Measurements from ENCODE around the gene CDH13.

Gene CDH13

GRCh38 chr16:82639666-82640336 is 13.0 kb downstream of the CDH13 start:
- Histone ChIP-seq H3K27me3 (ENCODE audit: control insufficient read depth in 1 of 2, insufficient read depth in 2 of 2, low read length in 2 of 2) (no peaks in the 10 kb centered on the region), H3K9ac (ENCODE audit: low read length) (no peak overlapping the region), H3K27ac (ENCODE audit: low read depth, low read length) (no peak overlapping the region), H3K4me3 (ENCODE audit: low read depth in 1 of 2, low read length in 2 of 2) (no peak overlapping the region), H3K36me3 (ENCODE audit: insufficient read depth, low read length) (no peaks in the 10 kb centered on the region), H3K4me1 (ENCODE audit: insufficient read depth, low read length) (no peaks in the 10 kb centered on the region), H3K9me3 (ENCODE audit: low read length) (no peaks in the 10 kb centered on the region)

GRCh38 chr16:82641336-82641984 is 14.7 kb downstream of the CDH13 start:
- Histone ChIP-seq H3K4me3 (ENCODE audit: low read depth in 1 of 2, low read length in 2 of 2) (no peak overlapping the region), H3K36me3 (ENCODE audit: insufficient read depth, low read length) (no peaks in the 10 kb centered on the region), H3K27ac (ENCODE audit: low read depth, low read length) (no peak overlapping the region)

GRCh38 chr16:82643136-82643535 is 16.4 kb downstream of the CDH13 start:
- Histone ChIP-seq H3K9me3 (ENCODE audit: low read length) (no peaks in the 10 kb centered on the region), H3K4me3 (ENCODE audit: low read depth in 1 of 2, low read length in 2 of 2) (no peak overlapping the region), H3K27ac (ENCODE audit: low read depth, low read length) (no peak overlapping the region), H3K27me3 (ENCODE audit: control insufficient read depth in 1 of 2, insufficient read depth in 2 of 2, low read length in 2 of 2) (no peaks in the 10 kb centered on the region), H3K9ac (ENCODE audit: low read length) (no peak overlapping the region), H3K36me3 (ENCODE audit: insufficient read depth, low read length) (no peaks in the 10 kb centered on the region), H3K4me1 (ENCODE audit: insufficient read depth, low read length) (no peaks in the 10 kb centered on the region)

More at GRCh38 chr16:82641336-82641984, 14.7 kb downstream of the CDH13 start:
- no peaks in the 10 kb centered on the region for H3K27me3 ChIP-seq (ENCODE audit: control insufficient read depth in 1 of 2, insufficient read depth in 2 of 2, low read length in 2 of 2)
- no peaks in the 10 kb centered on the region for H3K4me1 ChIP-seq (ENCODE audit: insufficient read depth, low read length)
- H3K9ac ChIP-seq (ENCODE audit: low read length) = no peak overlapping the region
- H3K9me3 ChIP-seq (ENCODE audit: low read length) = no peaks in the 10 kb centered on the region

GRCh38 chr16:82643936-82644630 is 17.3 kb downstream of the CDH13 start:
- H3K4me1 ChIP-seq (ENCODE audit: insufficient read depth, low read length) = no peaks in the 10 kb centered on the region
- H3K9me3 ChIP-seq (ENCODE audit: low read length) = no peaks in the 10 kb centered on the region
- H3K4me3 ChIP-seq (ENCODE audit: low read depth in 1 of 2, low read length in 2 of 2) = no peak overlapping the region
- H3K27ac ChIP-seq (ENCODE audit: low read depth, low read length) = no peak overlapping the region
- no peaks in the 10 kb centered on the region for H3K27me3 ChIP-seq (ENCODE audit: control insufficient read depth in 1 of 2, insufficient read depth in 2 of 2, low read length in 2 of 2)
- H3K36me3 ChIP-seq (ENCODE audit: insufficient read depth, low read length) = no peaks in the 10 kb centered on the region
- H3K9ac ChIP-seq (ENCODE audit: low read length) = no peak overlapping the region

GRCh38 chr16:82646504-82646903 is 19.7 kb downstream of the CDH13 start:
- no peak overlapping the region for H3K27ac ChIP-seq (ENCODE audit: low read depth, low read length)
- no peak overlapping the region for H3K4me3 ChIP-seq (ENCODE audit: low read depth in 1 of 2, low read length in 2 of 2)
- no peaks in the 10 kb centered on the region for H3K4me1 ChIP-seq (ENCODE audit: insufficient read depth, low read length)
- no peaks in the 10 kb centered on the region for H3K9me3 ChIP-seq (ENCODE audit: low read length)
- no peaks in the 10 kb centered on the region for H3K27me3 ChIP-seq (ENCODE audit: control insufficient read depth in 1 of 2, insufficient read depth in 2 of 2, low read length in 2 of 2)
- no peaks in the 10 kb centered on the region for H3K36me3 ChIP-seq (ENCODE audit: insufficient read depth, low read length)
- no peak overlapping the region for H3K9ac ChIP-seq (ENCODE audit: low read length)

GRCh38 chr16:82649766-82650165 is 23.0 kb downstream of the CDH13 start:
- H3K27me3 ChIP-seq (ENCODE audit: control insufficient read depth in 1 of 2, insufficient read depth in 2 of 2, low read length in 2 of 2) = no peaks in the 10 kb centered on the region
- peaks cover 4% of the 10 kb centered on the region for H3K4me1 ChIP-seq (ENCODE audit: insufficient read depth, low read length)
- no peak overlapping the region for H3K9ac ChIP-seq (ENCODE audit: low read length)
- no peaks in the 10 kb centered on the region for H3K36me3 ChIP-seq (ENCODE audit: insufficient read depth, low read length)
- no peak overlapping the region for H3K4me3 ChIP-seq (ENCODE audit: low read depth in 1 of 2, low read length in 2 of 2)
- H3K27ac ChIP-seq (ENCODE audit: low read depth, low read length) = no peak overlapping the region
- H3K9me3 ChIP-seq (ENCODE audit: low read length) = no peaks in the 10 kb centered on the region

GRCh38 chr16:82650804-82651203 is 24.0 kb downstream of the CDH13 start:
- H3K9ac ChIP-seq (ENCODE audit: low read length) = no peak overlapping the region
- H3K36me3 ChIP-seq (ENCODE audit: insufficient read depth, low read length) = no peaks in the 10 kb centered on the region
- H3K27me3 ChIP-seq (ENCODE audit: control insufficient read depth in 1 of 2, insufficient read depth in 2 of 2, low read length in 2 of 2) = no peaks in the 10 kb centered on the region
- no peak overlapping the region for H3K4me3 ChIP-seq (ENCODE audit: low read depth in 1 of 2, low read length in 2 of 2)
- H3K4me1 ChIP-seq (ENCODE audit: insufficient read depth, low read length) = peaks cover 4% of the 10 kb centered on the region
- no peaks in the 10 kb centered on the region for H3K9me3 ChIP-seq (ENCODE audit: low read length)
- no peak overlapping the region for H3K27ac ChIP-seq (ENCODE audit: low read depth, low read length)

GRCh38 chr16:82651921-82652601 is 25.3 kb downstream of the CDH13 start:
- no peak overlapping the region for H3K27ac ChIP-seq (ENCODE audit: low read depth, low read length)
- H3K4me3 ChIP-seq (ENCODE audit: low read depth in 1 of 2, low read length in 2 of 2) = no peak overlapping the region
- no peaks in the 10 kb centered on the region for H3K36me3 ChIP-seq (ENCODE audit: insufficient read depth, low read length)
- no peaks in the 10 kb centered on the region for H3K27me3 ChIP-seq (ENCODE audit: control insufficient read depth in 1 of 2, insufficient read depth in 2 of 2, low read length in 2 of 2)
- no peak overlapping the region for H3K9ac ChIP-seq (ENCODE audit: low read length)
- peaks cover 4% of the 10 kb centered on the region for H3K4me1 ChIP-seq (ENCODE audit: insufficient read depth, low read length)
- no peaks in the 10 kb centered on the region for H3K9me3 ChIP-seq (ENCODE audit: low read length)

- Histone ChIP-seq H3K4me1 (ENCODE audit: insufficient read depth, low read length) (peaks cover 4% of the 10 kb centered on the region), H3K9ac (ENCODE audit: low read length) (no peak overlapping the region)
Observed at GRCh38 chr16:82652826-82653225, 26.1 kb downstream of the CDH13 start.

GRCh38 chr16:82653550-82654511 is 27.1 kb downstream of the CDH13 start:
- Histone ChIP-seq H3K9ac (ENCODE audit: low read length) (no peak overlapping the region), H3K27ac (ENCODE audit: low read depth, low read length) (no peak overlapping the region), H3K9me3 (ENCODE audit: low read length) (no peaks in the 10 kb centered on the region), H3K4me3 (ENCODE audit: low read depth in 1 of 2, low read length in 2 of 2) (no peak overlapping the region), H3K36me3 (ENCODE audit: insufficient read depth, low read length) (no peaks in the 10 kb centered on the region), H3K4me1 (ENCODE audit: insufficient read depth, low read length) (peaks cover 4% of the 10 kb centered on the region), H3K27me3 (ENCODE audit: control insufficient read depth in 1 of 2, insufficient read depth in 2 of 2, low read length in 2 of 2) (no peaks in the 10 kb centered on the region)

More at GRCh38 chr16:82652826-82653225, 26.1 kb downstream of the CDH13 start:
- H3K4me3 ChIP-seq (ENCODE audit: low read depth in 1 of 2, low read length in 2 of 2) = no peak overlapping the region
- H3K27ac ChIP-seq (ENCODE audit: low read depth, low read length) = no peak overlapping the region
- H3K27me3 ChIP-seq (ENCODE audit: control insufficient read depth in 1 of 2, insufficient read depth in 2 of 2, low read length in 2 of 2) = no peaks in the 10 kb centered on the region
- no peaks in the 10 kb centered on the region for H3K36me3 ChIP-seq (ENCODE audit: insufficient read depth, low read length)
- no peaks in the 10 kb centered on the region for H3K9me3 ChIP-seq (ENCODE audit: low read length)

All from muscle layer of colon (tissue), 2 donors.